ENCODE results near the gene APLP2. TPM values are rescaled to one million over a fixed set of nuclear protein-coding genes. Genes with fewer than 3 reads are reported as not detected.

APLP2 gene
- total RNA-seq, 1 experiment from 2014 or later, result 2,076 TPM

GRCh38 chr11:130144141-130144540 lies 74.4 kb downstream of the APLP2 start:
- peak; percentile 68 to 77 for DNase-seq
- Histone ChIP-seq H3K9me3 (no peaks in the 10 kb centered on the region), H3K36me3 (ENCODE audit: control insufficient read depth, insufficient read depth, low read length) (peaks cover 21% of the 10 kb centered on the region), H3K4me3 (ENCODE audit: low read depth, low read length) (no peak overlapping the region), H3K27me3 (replicated peaks; ENCODE audit: control insufficient read depth, insufficient read depth, low read length) (no peaks in the 10 kb centered on the region), H3K4me1 (peaks cover 59% of the 10 kb centered on the region)
- ChIA-PET POLR2A (interaction anchor here (0.8 to 1.9 kb wide), 3 partner anchors 16 to 74 kb away, joined by 3 to 7 read pairs (median 4); partner anchors contain the start of genes APLP2 and ST14), CTCF (interaction anchor here (0.7 to 1.5 kb wide), 5 partner anchors 12 to 749 kb away, joined by 3 to 23 read pairs (median 5); no protein-coding TSS in a partner anchor)
- Mint-ChIP-seq H3K9me3 (ENCODE audit: unreplicated experiment) (no peaks in the 10 kb centered on the region), H3K4me1 (ENCODE audit: low read depth, unreplicated experiment) (peaks cover 66% of the 10 kb centered on the region), H3K4me3 (ENCODE audit: unreplicated experiment) (peak overlapping the region; percentile 20), H3K27ac (ENCODE audit: unreplicated experiment) (peak overlapping the region; percentile 87), H3K36me3 (ENCODE audit: insufficient read depth, unreplicated experiment) (peaks cover 100% of the 10 kb centered on the region), H3K27me3 (ENCODE audit: insufficient read depth, unreplicated experiment) (no peaks in the 10 kb centered on the region)
- TF ChIP-seq CTCF (IDR thresholded peaks at IDR 0.05; ENCODE audit: insufficient read depth in 1 of 2, low read depth in 1 of 2, low read length in 1 of 2, severe bottlenecking in 1 of 2, unreplicated experiment in 1 of 2), result no peak
- intact Hi-C loops (cut with micrococcal nuclease; ENCODE audit: unreplicated experiment), result loop anchor here (1.0 kb wide), 1 partner anchor 232 kb away; no protein-coding TSS in a partner anchor
- no TSS peak for BruUV-seq (replicated peaks)

- peaks cover 100% of the 10 kb centered on the region for H3K36me3 Mint-ChIP-seq (ENCODE audit: insufficient read depth, unreplicated experiment)
- intact Hi-C loops (cut with micrococcal nuclease; ENCODE audit: unreplicated experiment), result loop anchor here (1.0 kb wide), 1 partner anchor 233 kb away; no protein-coding TSS in a partner anchor
Observed at GRCh38 chr11:130144861-130145281, 75.2 kb downstream of the APLP2 start.

More at GRCh38 chr11:130144861-130145281, 75.2 kb downstream of the APLP2 start:
- peak; percentile 32 to 65 for DNase-seq
- ChIA-PET POLR2A (interaction anchor here (1.5 kb wide), 1 partner anchor 47 kb away, joined by 5 read pairs; no protein-coding TSS in a partner anchor), CTCF (interaction anchor here (1.5 to 2.1 kb wide), 5 partner anchors 13 to 222 kb away, joined by 9 to 71 read pairs (median 30); no protein-coding TSS in a partner anchor)
- peak overlapping the region; percentile 1 for H3K4me3 Mint-ChIP-seq (ENCODE audit: unreplicated experiment)
- peaks cover 59% of the 10 kb centered on the region for H3K4me1 ChIP-seq
- H3K9me3 ChIP-seq, result no peaks in the 10 kb centered on the region
- H3K4me1 Mint-ChIP-seq (ENCODE audit: low read depth, unreplicated experiment), result peaks cover 64% of the 10 kb centered on the region
- H3K4me3 ChIP-seq (ENCODE audit: low read depth, low read length), result no peak overlapping the region
- TF ChIP-seq CTCF (IDR thresholded peaks at IDR 0.05; ENCODE audit: insufficient read depth in 1 of 2, low read depth in 1 of 2, low read length in 1 of 2, severe bottlenecking in 1 of 2, unreplicated experiment in 1 of 2), result no peak
- H3K9me3 Mint-ChIP-seq (ENCODE audit: unreplicated experiment), result no peaks in the 10 kb centered on the region
- no peaks in the 10 kb centered on the region for H3K27me3 Mint-ChIP-seq (ENCODE audit: insufficient read depth, unreplicated experiment)
- H3K27ac Mint-ChIP-seq (ENCODE audit: unreplicated experiment), result peak overlapping the region; percentile 87
- H3K36me3 ChIP-seq (ENCODE audit: control insufficient read depth, insufficient read depth, low read length), result peaks cover 17% of the 10 kb centered on the region
- no TSS peak for BruUV-seq (replicated peaks)
- no peaks in the 10 kb centered on the region for H3K27me3 ChIP-seq (replicated peaks; ENCODE audit: control insufficient read depth, insufficient read depth, low read length)
